Measurements from ENCODE around the gene COL11A2.

The COL11A2 gene

DNA sequence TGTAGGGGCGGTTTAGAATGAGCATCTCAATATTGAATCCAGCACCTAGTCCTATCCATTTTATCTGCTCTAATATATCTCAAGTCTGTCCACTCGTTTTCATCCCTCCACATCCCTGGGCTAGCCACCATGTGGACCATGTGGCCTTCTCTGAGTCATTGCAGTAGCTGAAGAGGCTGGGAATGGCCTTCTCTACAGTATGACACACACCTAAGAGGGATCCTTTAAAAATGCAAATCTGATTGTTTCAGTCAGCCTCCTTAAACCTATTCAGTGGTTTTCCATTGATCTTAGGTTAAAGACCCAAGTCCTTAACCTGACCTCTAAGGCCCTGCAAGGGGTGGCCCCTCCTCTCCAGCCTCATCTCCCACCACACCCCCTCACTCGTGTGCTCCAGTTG lies 25.4 kb upstream of the COL11A2 start:
- Histone ChIP-seq H3K4me3 (replicated peaks; ENCODE audit: low read depth, low read length) (no peak overlapping the region), H3K27me3 (replicated peaks; ENCODE audit: control insufficient read depth, insufficient read depth, low read length) (peaks cover 2% of the 10 kb centered on the region), H3K36me3 (ENCODE audit: control insufficient read depth, insufficient read depth, low read length) (no peaks in the 10 kb centered on the region)
- DNase-seq (ENCODE audit: extremely low read depth, insufficient read length): no peak
- TF ChIP-seq CTCF (IDR thresholded peaks at IDR 0.05; ENCODE audit: insufficient read depth, low read length, poor library complexity, severe bottlenecking): no peak

DNA sequence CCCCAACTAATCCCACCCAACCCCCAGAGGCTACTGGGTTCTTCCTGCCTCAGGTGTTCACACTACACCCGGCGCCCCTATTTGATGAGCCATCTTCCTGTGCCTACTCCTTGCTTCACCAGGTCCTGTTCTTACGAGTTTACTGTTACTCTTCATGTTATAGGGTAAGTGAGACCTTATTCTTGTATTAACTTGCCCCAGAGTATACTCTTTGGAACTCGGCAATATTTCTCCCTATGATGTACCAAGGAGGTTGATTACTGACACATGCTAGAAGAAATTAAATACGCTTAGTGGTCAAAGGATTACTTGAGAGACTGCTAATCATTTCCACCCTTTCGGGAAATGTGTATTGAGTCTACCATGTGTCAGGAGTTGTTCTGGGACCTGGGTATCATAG lies 25.0 kb upstream of the COL11A2 start:
- DNase-seq (ENCODE audit: extremely low read depth, insufficient read length): no peak
- H3K27me3 ChIP-seq (replicated peaks; ENCODE audit: control insufficient read depth, insufficient read depth, low read length): peaks cover 2% of the 10 kb centered on the region

DNA sequence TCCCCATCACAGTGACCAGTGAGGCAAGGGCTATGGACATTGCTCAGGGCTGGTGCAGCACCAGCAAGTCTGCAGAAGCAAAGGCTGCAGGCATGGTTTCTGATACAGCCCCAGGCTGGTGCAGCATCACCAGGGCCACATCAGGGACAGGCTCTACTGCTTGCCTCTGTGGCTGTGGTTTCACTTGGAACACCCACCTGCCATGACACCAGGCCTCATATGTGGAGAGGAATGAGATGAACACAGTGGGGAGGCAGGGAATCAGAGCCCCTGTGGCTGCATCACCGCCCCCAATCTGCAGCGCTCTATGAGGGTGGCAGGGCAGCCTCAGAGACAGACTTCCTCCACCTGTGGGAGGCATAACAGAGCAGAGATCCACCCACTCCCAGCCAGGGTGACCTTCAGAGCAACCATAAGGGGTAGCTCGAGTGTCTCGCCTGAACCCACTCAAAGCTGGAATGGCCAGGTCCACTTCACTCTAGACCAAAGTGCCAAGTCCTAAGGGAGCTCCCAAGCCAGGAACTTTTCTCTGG lies 23.9 kb upstream of the COL11A2 start:
- H3K27me3 ChIP-seq (replicated peaks; ENCODE audit: control insufficient read depth, insufficient read depth, low read length): peaks cover 2% of the 10 kb centered on the region
- TF ChIP-seq CTCF (IDR thresholded peaks at IDR 0.05; ENCODE audit: insufficient read depth, low read length, poor library complexity, severe bottlenecking): no peak
- no peak overlapping the region for H3K4me3 ChIP-seq (replicated peaks; ENCODE audit: low read depth, low read length)
- no peak for DNase-seq (ENCODE audit: extremely low read depth, insufficient read length)
- H3K36me3 ChIP-seq (ENCODE audit: control insufficient read depth, insufficient read depth, low read length): peaks cover 2% of the 10 kb centered on the region; the same call in 1 of the 2 replicates

More for the DNA sequence above, 25.0 kb upstream of the COL11A2 start:
- TF ChIP-seq CTCF (IDR thresholded peaks at IDR 0.05; ENCODE audit: insufficient read depth, low read length, poor library complexity, severe bottlenecking): no peak
- no peak overlapping the region for H3K4me3 ChIP-seq (replicated peaks; ENCODE audit: low read depth, low read length)
- H3K36me3 ChIP-seq (ENCODE audit: control insufficient read depth, insufficient read depth, low read length): no peaks in the 10 kb centered on the region

- no peak for DNase-seq (ENCODE audit: extremely low read depth, insufficient read length)
- H3K27me3 ChIP-seq (replicated peaks; ENCODE audit: control insufficient read depth, insufficient read depth, low read length): peaks cover 2% of the 10 kb centered on the region
These were observed 23.2 kb upstream of the COL11A2 start for GRCh38 chr6:33215271-33216116.

DNA sequence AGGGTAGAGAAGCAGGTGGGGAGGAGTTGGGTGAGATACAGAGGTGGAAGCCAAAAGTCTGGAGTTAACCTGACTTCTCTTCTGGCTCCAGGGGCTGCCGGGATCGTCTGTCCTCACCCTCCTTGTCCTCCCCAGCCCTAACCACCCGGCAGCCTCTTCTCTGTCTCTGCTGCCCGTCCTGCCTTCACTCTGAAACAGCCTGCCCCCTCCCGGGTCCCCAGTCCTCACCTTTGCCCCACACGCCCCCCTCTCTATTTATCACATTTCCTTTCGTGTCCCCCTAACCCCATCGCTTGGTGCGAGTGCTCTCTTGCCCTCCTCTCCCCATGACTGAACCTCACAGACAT lies 21.7 kb upstream of the COL11A2 start:
- TF ChIP-seq CTCF (IDR thresholded peaks at IDR 0.05; ENCODE audit: insufficient read depth, low read length, poor library complexity, severe bottlenecking): no peak
- Histone ChIP-seq H3K4me3 (replicated peaks; ENCODE audit: low read depth, low read length) (no peak overlapping the region), H3K36me3 (ENCODE audit: control insufficient read depth, insufficient read depth, low read length) (peaks cover 4% of the 10 kb centered on the region), H3K27me3 (replicated peaks; ENCODE audit: control insufficient read depth, insufficient read depth, low read length) (peaks cover 2% of the 10 kb centered on the region)
- no peak for DNase-seq (ENCODE audit: extremely low read depth, insufficient read length)

More at GRCh38 chr6:33215271-33216116, 23.2 kb upstream of the COL11A2 start:
- H3K36me3 ChIP-seq (ENCODE audit: control insufficient read depth, insufficient read depth, low read length): peaks cover 2% of the 10 kb centered on the region; the same call in 1 of the 2 replicates
- TF ChIP-seq CTCF (IDR thresholded peaks at IDR 0.05; ENCODE audit: insufficient read depth, low read length, poor library complexity, severe bottlenecking): no peak
- no peak overlapping the region for H3K4me3 ChIP-seq (replicated peaks; ENCODE audit: low read depth, low read length)
